ENCODE measurements around the gene SP5. TPM values are rescaled to one million over a fixed set of nuclear protein-coding genes. Genes with fewer than 3 reads are reported as not detected.

The SP5 gene
- total and polyA plus RNA-seq, 9 of the 15 experiments (the other 6 are each of a cell fraction or from before 2014, with no cell fraction given): 0.03 to 1.7 (median 0.16) TPM; not detected in 1

GRCh38 chr2:170743530-170744239 lies 28.5 kb downstream of the SP5 start (continued):
- TF ChIP-seq ZNF639 (CRISPR knock-in tag; conservative IDR thresholded peaks at IDR 0.05 in 1 of 2, IDR thresholded peaks at IDR 0.05 in 1 of 2): no peak
- TF ChIP-seq NCOR1 (IDR thresholded peaks at IDR 0.05): peak; percentile 83
- TF ChIP-seq ZNF318 (IDR thresholded peaks at IDR 0.05; ENCODE audit: borderline replicate concordance in 1 of 2, low read depth in 1 of 2): no peak
- no peak for TF ChIP-seq EWSR1 (IDR thresholded peaks at IDR 0.05; ENCODE audit: borderline replicate concordance, low read depth, partially characterized antibody)
- no peak for TF ChIP-seq POLR2AphosphoS2 (IDR thresholded peaks at IDR 0.05; ENCODE audit: low read length)
- no peak for TF ChIP-seq KDM2B (CRISPR knock-in tag; IDR thresholded peaks at IDR 0.05)
- no peak for TF ChIP-seq HSF4 (CRISPR knock-in tag; IDR thresholded peaks at IDR 0.05; ENCODE audit: borderline replicate concordance)
- TF ChIP-seq ZNF274 (IDR thresholded peaks at IDR 0.05; ENCODE audit: borderline replicate concordance, low read depth, low read length): no peak
- TF ChIP-seq ZNF644 (tag; IDR thresholded peaks at IDR 0.05; ENCODE audit: low read depth): 0 out of 2 replicates have a peak, but pooled peaks have one; percentile 14
- peak; percentile 89 to 90 for TF ChIP-seq KDM1A (IDR thresholded peaks at IDR 0.05)
- no peak for TF ChIP-seq KLF16 (IDR thresholded peaks at IDR 0.05)
- no peak for TF ChIP-seq MCM3 (IDR thresholded peaks at IDR 0.05)
- peak; percentile 7 to 69; a peak in 2 of 4 replicates for TF ChIP-seq TBL1XR1 (IDR thresholded peaks at IDR 0.05; ENCODE audit: low read length in 2 of 2)
- TF ChIP-seq ZNF717 (CRISPR knock-in tag; IDR thresholded peaks at IDR 0.05): no peak
- no peak for TF ChIP-seq E2F8 (IDR thresholded peaks at IDR 0.05; ENCODE audit: low read depth, partially characterized antibody)
